Uterus (tissue), 2 donors: Measurements from ENCODE around the gene KCNQ1.

ENCODE experiments used
- CTCF ChIP-seq, 4 experiments: fragments of 200-600 bp in 2 of 4; fragments of 450-650 bp in 2 of 4; sonication (generic) in 2 of 4; IDR thresholded peaks; one replicate each; pipeline ENCODE4 v1.5.1; 2016 to 2019; ENCODE audit warnings: antibody characterized with exemption in 4 of 4, mild to moderate bottlenecking in 2 of 4, moderate library complexity in 1 of 4
- POLR2A ChIP-seq, 2 donors: fragments of 450-650 bp; IDR thresholded peaks; one replicate each; pipeline ENCODE4 v1.6.1; 2016; ENCODE audit warnings: antibody characterized with exemption in 2 of 2, mild to moderate bottlenecking in 1 of 2, moderate library complexity in 1 of 2

GRCh38 chr11:2395856-2396255, 49.0 kb upstream of the KCNQ1 start:
- TF ChIP-seq CTCF (IDR thresholded peaks at IDR 0.05) (no peak), POLR2A (IDR thresholded peaks at IDR 0.05) (no peak)
